IMR-90 (cell line): ENCODE measurements around the gene VN1R2. TPM values are rescaled to one million over a fixed set of nuclear protein-coding genes. Genes with fewer than 3 reads are reported as not detected.

Experiments used
- ATAC-seq: fragments of 200-7000 bp; cut with Tn5 transposase; 2 replicates; pipeline ENCODE4 v1.9.1; 2020; ENCODE audit warnings: low read depth, mild to moderate bottlenecking, moderate library complexity
- BruUV-seq: library from RNA; stranded (reverse); fragments of 400-500 nt; replicated peaks from 2 replicates; lab custom pipeline; 2021; lab: Mats Ljungman, UMichigan
- CTCF ChIA-PET: fragments of 300-600 bp; formaldehyde crosslinking; extraction: SDS; loops from one replicate; lab custom pipeline; 2021; ENCODE audit warnings: antibody characterized with exemption; lab: Yijun Ruan, JAX
- POLR2A ChIA-PET: fragments of 300-600 bp; sonication (Branson Sonifier 250); formaldehyde crosslinking; loops from one replicate; lab custom pipeline; 2022; ENCODE audit warnings: antibody characterized with exemption; ENCODE audit not compliant: unreplicated experiment; lab: Charles Lee
- DNase-seq: peaks from one replicate; pipeline ENCODE4 v3.0.0; 2013
- H2AFZ ChIP-seq: replicated peaks from 2 replicates; pipeline ENCODE3; 2013; ENCODE audit warnings: low read length, mild to moderate bottlenecking; ENCODE audit not compliant: poor library complexity
- H2AK5ac ChIP-seq: 2 replicates; pipeline ENCODE4 v1.6.1; 2013; ENCODE audit warnings: low read depth, low read length, inconsistent platforms
- H2AK9ac ChIP-seq: replicated peaks from 2 replicates; pipeline ENCODE3; 2013; ENCODE audit warnings: mild to moderate bottlenecking, low read depth, low read length, moderate library complexity; ENCODE audit not compliant: poor library complexity
- H2BK120ac ChIP-seq: 2 replicates; pipeline ENCODE4 v1.6.1; 2013; ENCODE audit warnings: low read depth, low read length, inconsistent platforms
- H2BK15ac ChIP-seq: 3 replicates; pipeline ENCODE4 v1.6.1; 2013; ENCODE audit warnings: low read depth, low read length, inconsistent platforms
- H2BK20ac ChIP-seq: 2 replicates; pipeline ENCODE4 v1.6.1; 2013; ENCODE audit warnings: low read depth, mild to moderate bottlenecking, inconsistent platforms, low read length, moderate library complexity
- H2BK5ac ChIP-seq: 2 replicates; pipeline ENCODE4 v1.6.1; 2013; ENCODE audit warnings: mild to moderate bottlenecking, low read depth, low read length, inconsistent platforms; ENCODE audit not compliant: poor library complexity, severe bottlenecking
- H3K14ac ChIP-seq: replicated peaks from 2 replicates; pipeline ENCODE4 v1.6.1; 2013; ENCODE audit warnings: low read depth, low read length, inconsistent platforms
- H3K18ac ChIP-seq: 2 replicates; pipeline ENCODE4 v1.6.1; 2013; ENCODE audit warnings: low read depth, low read length, control low read depth
- H3K23ac ChIP-seq: 2 replicates; pipeline ENCODE4 v1.6.1; 2013; ENCODE audit warnings: low read depth, low read length, inconsistent platforms
- H3K27ac ChIP-seq: 2 replicates; pipeline ENCODE4 v1.5.1; 2013; ENCODE audit warnings: mild to moderate bottlenecking, control low read depth, low read length; ENCODE audit not compliant: insufficient read depth
- H3K27me3 ChIP-seq: 2 replicates; pipeline ENCODE4 v1.6.1; 2013; ENCODE audit warnings: low read length; ENCODE audit not compliant: control insufficient read depth, insufficient read depth
- H3K36me3 ChIP-seq: 2 replicates; pipeline ENCODE4 v1.6.1; 2013; ENCODE audit warnings: low read length, mixed read lengths; ENCODE audit not compliant: control insufficient read depth, insufficient read depth
- H3K4ac ChIP-seq: 2 replicates; pipeline ENCODE4 v1.6.1; 2013; ENCODE audit warnings: low read depth, low read length, inconsistent platforms
- H3K4me1 ChIP-seq: 2 replicates; pipeline ENCODE4 v1.6.1; 2013; ENCODE audit warnings: low read length, mixed read lengths; ENCODE audit not compliant: control insufficient read depth, insufficient read depth
- H3K4me2 ChIP-seq: 2 replicates; pipeline ENCODE4 v1.6.1; 2013; ENCODE audit warnings: low read depth, mild to moderate bottlenecking, control low read depth, low read length, moderate library complexity
- H3K4me3 ChIP-seq: 2 replicates; pipeline ENCODE4 v1.5.1; 2013; ENCODE audit warnings: low read depth, mild to moderate bottlenecking, control low read depth, low read length, moderate library complexity; ENCODE audit not compliant: insufficient read depth
- H3K56ac ChIP-seq: 2 replicates; pipeline ENCODE4 v1.6.1; 2013; ENCODE audit warnings: low read length, inconsistent platforms; ENCODE audit not compliant: insufficient read depth; ENCODE audit errors: extremely low read depth
- H3K79me1 ChIP-seq, 2 experiments: 2 replicates each; pipeline ENCODE4 v1.6.1; 2013; ENCODE audit warnings: low read length in 2 of 2, inconsistent platforms in 1 of 2, low read depth in 1 of 2
- H3K9ac ChIP-seq: 2 replicates; pipeline ENCODE4 v1.6.1; 2013; ENCODE audit warnings: low read depth, low read length, control low read depth
- H3K9me1 ChIP-seq: 2 replicates; pipeline ENCODE4 v1.6.1; 2013; ENCODE audit warnings: low read length, inconsistent platforms; ENCODE audit not compliant: insufficient read depth
- H3K9me3 ChIP-seq: 2 replicates; pipeline ENCODE4 v1.6.1; 2013; ENCODE audit warnings: low read length; ENCODE audit not compliant: control insufficient read depth, insufficient read depth
- H4K20me1 ChIP-seq: 2 replicates; pipeline ENCODE4 v1.6.1; 2013; ENCODE audit warnings: low read length, inconsistent platforms; ENCODE audit not compliant: insufficient read depth
- H4K5ac ChIP-seq: 2 replicates; pipeline ENCODE4 v1.6.1; 2013; ENCODE audit warnings: mild to moderate bottlenecking, low read depth, low read length, control low read depth
- H4K8ac ChIP-seq, 2 experiments: 2 replicates each; pipeline ENCODE4 v1.6.1; 2013; ENCODE audit warnings: low read depth in 2 of 2, low read length in 2 of 2, control low read depth in 1 of 2, inconsistent platforms in 1 of 2
- H4K91ac ChIP-seq: 2 replicates; pipeline ENCODE4 v1.6.1; 2013; ENCODE audit warnings: low read depth, low read length, inconsistent platforms; ENCODE audit not compliant: insufficient read depth
- BHLHE40 ChIP-seq: fragments of 150-350 bp; IDR thresholded peaks from 2 replicates; pipeline ENCODE4 v1.6.1; 2016; ENCODE audit warnings: mild to moderate bottlenecking, low read depth, low read length
- CEBPB ChIP-seq: IDR thresholded peaks from 2 replicates; pipeline ENCODE4 v1.6.1; 2012; ENCODE audit warnings: low read depth, low read length, improper control_type of control experiment
- CHD1 ChIP-seq: IDR thresholded peaks from 2 replicates; pipeline ENCODE4 v1.6.1; 2012; ENCODE audit warnings: low read depth, low read length, improper control_type of control experiment
- FOS ChIP-seq: fragments of 150-350 bp; IDR thresholded peaks from 2 replicates; pipeline ENCODE4 v1.6.1; 2016; ENCODE audit warnings: low read depth, low read length
- MAFK ChIP-seq: IDR thresholded peaks from 2 replicates; pipeline ENCODE4 v1.6.1; 2012; ENCODE audit warnings: low read depth, low read length, improper control_type of control experiment
- MAZ ChIP-seq: IDR thresholded peaks from 2 replicates; pipeline ENCODE4 v1.6.1; 2012; ENCODE audit warnings: low read depth, mild to moderate bottlenecking, low read length, improper control_type of control experiment, moderate library complexity, borderline replicate concordance
- MXI1 ChIP-seq: IDR thresholded peaks from 2 replicates; pipeline ENCODE4 v1.6.1; 2012; ENCODE audit warnings: low read depth, mild to moderate bottlenecking, low read length, moderate library complexity, borderline replicate concordance
- NFE2L2 ChIP-seq: fragments of 150-350 bp; IDR thresholded peaks from 2 replicates; pipeline ENCODE4 v1.6.1; 2016; ENCODE audit warnings: low read depth, mild to moderate bottlenecking, low read length
- POLR2A ChIP-seq: IDR thresholded peaks from 2 replicates; pipeline ENCODE4 v1.6.1; 2012; ENCODE audit warnings: mild to moderate bottlenecking, low read depth, low read length
- RAD21 ChIP-seq: IDR thresholded peaks from 2 replicates; pipeline ENCODE4 v1.6.1; 2012; ENCODE audit warnings: low read length, improper control_type of control experiment
- RCOR1 ChIP-seq: IDR thresholded peaks from 2 replicates; pipeline ENCODE4 v1.6.1; 2012; ENCODE audit warnings: mild to moderate bottlenecking, low read length, improper control_type of control experiment; ENCODE audit not compliant: insufficient replicate concordance
- RFX5 ChIP-seq: IDR thresholded peaks from 2 replicates; pipeline ENCODE4 v1.8.0; 2012; ENCODE audit warnings: low read depth, mild to moderate bottlenecking, low read length, moderate library complexity
- SMC3 ChIP-seq: fragments of 150-350 bp; IDR thresholded peaks from 2 replicates; pipeline ENCODE4 v1.6.1; 2016; ENCODE audit warnings: low read depth, mild to moderate bottlenecking, antibody characterized with exemption, low read length, moderate library complexity
- WGBS, 2 experiments: methylation state at CpG; one replicate each; pipeline versions ENCODE4 v1.1.5 to v1.1.7; 2013; ENCODE audit warnings: missing lambda C conversion rate in 2 of 2; ENCODE audit not compliant: insufficient read length in 1 of 2; ENCODE audit errors: extremely low coverage in 2 of 2; 5-methylcytosine and 5-hydroxymethylcytosine counted together
- dilution Hi-C: fragments of 300-500 bp; cut with HindIII; formaldehyde crosslinking; loops from one replicate; pipeline ENCODE4 v1.14.3; 2018; ENCODE audit warnings: low sequenced_read_pairs; ENCODE audit not compliant: unreplicated experiment
- in situ Hi-C: fragments of 300-500 bp; cut with MboI; formaldehyde crosslinking; loops from 3 replicates; pipeline ENCODE4 v1.14.3; 2019; ENCODE audit warnings: low sequenced_read_pairs, inconsistent platforms, mixed read lengths
- intact Hi-C: fragments of 100-400 bp; cut with micrococcal nuclease; formaldehyde crosslinking; loops from 2 replicates; pipeline ENCODE4 v1.10.0; 2022
- polyA plus RNA-seq, 3 experiments: library from polyadenylated mRNA; depleted of rRNA; stranded (reverse); fragments of >200 nt; gene quantifications; 2 replicates each; pipeline ENCODE4 v1.2.3, GENCODE V29; 2012; ENCODE audit warnings: low replicate concordance in 1 of 3
- total RNA-seq: library from RNA; depleted of rRNA; stranded (reverse); fragments of >200 nt; gene quantifications from 2 replicates; pipeline ENCODE4 v1.2.3, GENCODE V29; 2012
- TF ChIP-seq, protein P1 (sequence below): fragments of 150-350 bp; IDR thresholded peaks from 2 replicates; pipeline ENCODE4 v1.6.1; 2017; ENCODE audit warnings: mild to moderate bottlenecking, antibody characterized with exemption, low read length, low read depth
- TF ChIP-seq, protein P2 (sequence below): conservative IDR thresholded peaks from 2 replicates; pipeline ENCODE4 v1.5.1; 2012; ENCODE audit warnings: mild to moderate bottlenecking, low read depth, low read length, improper control_type of control experiment
- TF ChIP-seq, protein P3 (sequence below): fragments of 150-350 bp; IDR thresholded peaks from 2 replicates; pipeline ENCODE4 v1.6.1; 2016; ENCODE audit warnings: low read depth, mild to moderate bottlenecking, low read length, moderate library complexity, borderline replicate concordance

Gene VN1R2
- total and polyA plus RNA-seq, 2 of the 4 experiments (the other 2 are of a cell fraction): not detected

DNA sequence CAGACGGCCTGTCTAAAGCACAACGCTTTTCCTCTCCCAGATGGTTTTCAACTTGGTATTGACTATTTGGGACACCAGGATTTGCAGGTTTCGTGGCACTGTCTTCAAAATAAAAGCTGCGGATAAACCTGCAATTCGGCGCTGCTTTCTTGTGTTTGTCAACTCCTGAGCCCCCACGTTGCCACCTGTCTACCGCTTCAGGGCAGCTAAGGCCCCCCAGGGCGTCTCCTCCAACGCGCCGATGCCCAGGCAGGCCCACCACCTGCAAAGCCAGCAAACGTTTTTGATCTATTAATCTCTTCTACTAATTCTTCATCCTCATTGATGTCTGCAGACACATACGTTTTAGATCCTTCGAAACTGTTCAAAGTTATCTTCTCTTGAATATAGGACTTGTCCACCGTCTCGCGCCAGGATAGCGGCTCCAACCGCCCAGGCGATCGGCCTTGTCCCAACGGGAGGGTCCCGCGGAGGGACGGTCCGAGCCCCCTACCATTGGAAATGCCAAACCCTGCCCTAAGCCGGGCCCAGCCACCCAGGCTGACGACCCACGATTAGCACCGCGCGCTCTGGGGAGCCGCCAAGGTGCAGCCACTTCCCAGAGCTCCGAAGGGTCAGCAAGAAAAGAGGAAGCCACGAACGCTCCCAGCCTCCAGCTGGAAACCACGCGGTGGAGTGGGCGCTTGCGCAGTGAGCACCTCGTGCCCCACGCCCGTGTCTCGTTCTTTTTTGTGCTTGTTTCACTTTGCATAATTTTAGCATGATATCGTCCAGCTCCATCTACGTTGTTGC is 32.9 kb downstream of the VN1R2 start:
- Histone ChIP-seq H3K36me3 (no peaks in the 10 kb centered on the region), H4K5ac (no peak overlapping the region), H3K9ac (no peak overlapping the region), H3K4me1 (no peaks in the 10 kb centered on the region), H2AFZ (no peak overlapping the region), H2AK9ac (no peak overlapping the region), H2BK15ac (no peak overlapping the region), H4K8ac (no peak overlapping the region), H3K23ac (no peak overlapping the region), H4K20me1 (no peaks in the 10 kb centered on the region), H3K4me3 (no peak overlapping the region), H4K91ac (no peak overlapping the region), H3K14ac (no peak overlapping the region), H2BK20ac (no peak overlapping the region), H3K27ac (no peak overlapping the region), H3K9me1 (no peaks in the 10 kb centered on the region), H3K9me3 (peaks cover 26% of the 10 kb centered on the region), H2BK120ac (no peak overlapping the region), H3K4ac (no peak overlapping the region), H3K27me3 (no peaks in the 10 kb centered on the region), H3K79me1 (no peaks in the 10 kb centered on the region), H3K18ac (no peak overlapping the region), H3K56ac (no peak overlapping the region), H3K4me2 (no peak overlapping the region), H2BK5ac (no peak overlapping the region), H2AK5ac (no peak overlapping the region)
- WGBS, 2 experiments: 83% methylated on average over 33 of the region's 47 CpGs; no CpG with 5 or more reads in 1 of the 2 experiments
- ChIA-PET CTCF (no interaction called here), POLR2A (no interaction called here)
- ATAC-seq (no peak), DNase-seq (no peak)
- no peak for TF ChIP-seq CHD1
- TF ChIP-seq RCOR1: no peak
- TF ChIP-seq, protein P1, sequence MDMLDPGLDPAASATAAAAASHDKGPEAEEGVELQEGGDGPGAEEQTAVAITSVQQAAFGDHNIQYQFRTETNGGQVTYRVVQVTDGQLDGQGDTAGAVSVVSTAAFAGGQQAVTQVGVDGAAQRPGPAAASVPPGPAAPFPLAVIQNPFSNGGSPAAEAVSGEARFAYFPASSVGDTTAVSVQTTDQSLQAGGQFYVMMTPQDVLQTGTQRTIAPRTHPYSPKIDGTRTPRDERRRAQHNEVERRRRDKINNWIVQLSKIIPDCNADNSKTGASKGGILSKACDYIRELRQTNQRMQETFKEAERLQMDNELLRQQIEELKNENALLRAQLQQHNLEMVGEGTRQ: no peak
- TF ChIP-seq MXI1: no peak
- TF ChIP-seq RFX5: no peak
- TF ChIP-seq CEBPB: no peak
- TF ChIP-seq, protein P2, sequence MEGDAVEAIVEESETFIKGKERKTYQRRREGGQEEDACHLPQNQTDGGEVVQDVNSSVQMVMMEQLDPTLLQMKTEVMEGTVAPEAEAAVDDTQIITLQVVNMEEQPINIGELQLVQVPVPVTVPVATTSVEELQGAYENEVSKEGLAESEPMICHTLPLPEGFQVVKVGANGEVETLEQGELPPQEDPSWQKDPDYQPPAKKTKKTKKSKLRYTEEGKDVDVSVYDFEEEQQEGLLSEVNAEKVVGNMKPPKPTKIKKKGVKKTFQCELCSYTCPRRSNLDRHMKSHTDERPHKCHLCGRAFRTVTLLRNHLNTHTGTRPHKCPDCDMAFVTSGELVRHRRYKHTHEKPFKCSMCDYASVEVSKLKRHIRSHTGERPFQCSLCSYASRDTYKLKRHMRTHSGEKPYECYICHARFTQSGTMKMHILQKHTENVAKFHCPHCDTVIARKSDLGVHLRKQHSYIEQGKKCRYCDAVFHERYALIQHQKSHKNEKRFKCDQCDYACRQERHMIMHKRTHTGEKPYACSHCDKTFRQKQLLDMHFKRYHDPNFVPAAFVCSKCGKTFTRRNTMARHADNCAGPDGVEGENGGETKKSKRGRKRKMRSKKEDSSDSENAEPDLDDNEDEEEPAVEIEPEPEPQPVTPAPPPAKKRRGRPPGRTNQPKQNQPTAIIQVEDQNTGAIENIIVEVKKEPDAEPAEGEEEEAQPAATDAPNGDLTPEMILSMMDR: no peak
- TF ChIP-seq POLR2A: no peak
- TF ChIP-seq SMC3: no peak
- TF ChIP-seq BHLHE40: no peak
- no peak for TF ChIP-seq MAFK
- no peak for TF ChIP-seq MAZ
- TF ChIP-seq, protein P3, sequence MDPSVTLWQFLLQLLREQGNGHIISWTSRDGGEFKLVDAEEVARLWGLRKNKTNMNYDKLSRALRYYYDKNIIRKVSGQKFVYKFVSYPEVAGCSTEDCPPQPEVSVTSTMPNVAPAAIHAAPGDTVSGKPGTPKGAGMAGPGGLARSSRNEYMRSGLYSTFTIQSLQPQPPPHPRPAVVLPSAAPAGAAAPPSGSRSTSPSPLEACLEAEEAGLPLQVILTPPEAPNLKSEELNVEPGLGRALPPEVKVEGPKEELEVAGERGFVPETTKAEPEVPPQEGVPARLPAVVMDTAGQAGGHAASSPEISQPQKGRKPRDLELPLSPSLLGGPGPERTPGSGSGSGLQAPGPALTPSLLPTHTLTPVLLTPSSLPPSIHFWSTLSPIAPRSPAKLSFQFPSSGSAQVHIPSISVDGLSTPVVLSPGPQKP: no peak
- no peak for TF ChIP-seq FOS
- TF ChIP-seq RAD21: no peak
- no peak for TF ChIP-seq NFE2L2
- in situ Hi-C loops: no loop called here
- no TSS peak for BruUV-seq
- intact Hi-C loops: no loop called here
- dilution Hi-C loops: no loop called here
